Adrenal gland (tissue), 12 donors: ENCODE results near the gene CGNL1. TPM values are rescaled to one million over a fixed set of nuclear protein-coding genes. Genes with fewer than 3 reads are reported as not detected.

ENCODE experiments used
- DNase-seq, 7 donors: peaks; one replicate each; pipeline ENCODE4 v3.0.0-alpha.2; 2019 to 2020
- H3K27ac ChIP-seq, 5 donors: fragments of 200-600 bp; sonication (generic) in 4 of 5; 1 replicate in 3 of 5; 2 replicates in 2 of 5; pipeline versions ENCODE4 v1.5.1 to v1.8.0; 2016 to 2020; ENCODE audit warnings: mild to moderate bottlenecking in 1 of 5
- H3K27me3 ChIP-seq: fragments of 200-600 bp; 2 replicates; pipeline ENCODE4 v1.8.0; 2021
- H3K36me3 ChIP-seq, 2 donors: fragments of 200-600 bp; replicated peaks in 1 of 2; 1 replicate in 1 of 2; 2 replicates in 1 of 2; pipeline versions ENCODE4 v1.5.1 to v1.8.0; 2018 to 2022
- H3K4me1 ChIP-seq, 2 donors: fragments of 200-600 bp; replicated peaks in 1 of 2; 1 replicate in 1 of 2; 2 replicates in 1 of 2; pipeline versions ENCODE4 v1.5.1 to v1.8.0; 2018 to 2021
- H3K4me3 ChIP-seq, 4 donors: fragments of 200-600 bp; sonication (generic) in 3 of 4; one replicate each; pipeline ENCODE4 v1.5.1; 2016 to 2018
- H3K9me3 ChIP-seq, 3 donors: fragments of 200-600 bp; sonication (generic) in 1 of 3; replicated peaks in 1 of 3; 1 replicate in 2 of 3; 2 replicates in 1 of 3; pipeline versions ENCODE4 v1.5.1 to v1.8.0; 2016 to 2021
- CTCF ChIP-seq, 6 experiments: fragments of 450-650 bp in 4 of 6; fragments of 200-600 bp in 2 of 6; sonication (generic) in 1 of 6; IDR thresholded peaks; 1 replicate in 5 of 6; 2 replicates in 1 of 6; pipeline versions ENCODE4 v1.5.1 to v1.8.0; 2016 to 2021; ENCODE audit warnings: antibody characterized with exemption in 6 of 6, mild to moderate bottlenecking in 2 of 6, moderate library complexity in 1 of 6
- POLR2A ChIP-seq, 2 donors: fragments of 450-650 bp; IDR thresholded peaks; one replicate each; pipeline ENCODE4 v1.6.1; 2017; ENCODE audit warnings: antibody characterized with exemption in 2 of 2, mild to moderate bottlenecking in 2 of 2, moderate library complexity in 1 of 2
- WGBS, 4 donors: extraction: QIAGEN DNeasy Blood & Tissue Kit in 2 of 4; methylation state at CpG; one replicate each; pipeline versions ENCODE4 v1.1.5 to v1.1.7; 2013 to 2017; 5-methylcytosine and 5-hydroxymethylcytosine counted together
- intact Hi-C, 2 donors: fragments of 100-400 bp; cut with DNase I; formaldehyde crosslinking; loops; one replicate each; pipeline versions ENCODE4 v1.14.1 to v1.15.0; 2022 to 2023
- polyA plus RNA-seq, 3 donors: library from polyadenylated mRNA; stranded (reverse); fragments of 200-250 nt in 2 of 3; fragments of 350-450 nt in 1 of 3; fragmentation: Illumina TruSeq in 1 of 3; extraction: RNeasy Lipid Tissue Mini Kit (QIAGEN cat#74804) in 1 of 3; gene quantifications; one replicate each; pipeline ENCODE4 v1.2.3, GENCODE V29; 2013 to 2014
- total RNA-seq, 9 donors: library from RNA; depleted of rRNA in 4 of 9; stranded (reverse); fragments of >200 nt in 4 of 9; fragments of 120-200 nt in 1 of 9; fragmentation: NEBNext Ultra II Directional in 1 of 9; extraction: Animal tissue kit (Norgen Biotek cat#: 25700) in 1 of 9; gene quantifications; one replicate each; pipeline versions ENCODE4 v1.1.0 to v1.2.4, GENCODE V29; 2013 to 2023
- donor health status: healthy with polysubstance abuse.
- donor health status: Bipolar disorder and iron deficiency.
- donor health status: DM: yes; HTN: yes; CAD: no.
- donor health status: DM: no; HTN: no; CAD: no.
- donor health status: DM: no; HTN: no; CAD: no.
- donor health status: DM: yes; HTN: yes; CAD: no.

CGNL1 gene
- total and polyA plus RNA-seq, 12 donors, result 5.2 to 49.5 (median 22.0) TPM

GRCh38 chr15:57582090-57582489 lies 205.8 kb downstream of the CGNL1 start:
- no peak for DNase-seq
- WGBS, 4 donors, result 89 to 100% (median 94%) methylated on average over 1 of the region's 1 CpG
- Histone ChIP-seq H3K4me1 (no peaks in the 10 kb centered on the region), H3K27me3 (no peaks in the 10 kb centered on the region), H3K4me3 (no peak overlapping the region), H3K9me3 (no peaks in the 10 kb centered on the region), H3K27ac (no peak overlapping the region), H3K36me3 (no peaks in the 10 kb centered on the region)
- TF ChIP-seq POLR2A (IDR thresholded peaks at IDR 0.05) (no peak), CTCF (IDR thresholded peaks at IDR 0.05) (no peak)
- intact Hi-C loops, result no loop called here

GRCh38 chr15:57583282-57583681 lies 207.0 kb downstream of the CGNL1 start:
- Histone ChIP-seq H3K27me3 (no peaks in the 10 kb centered on the region), H3K4me3 (no peak overlapping the region), H3K27ac (no peak overlapping the region), H3K36me3 (no peaks in the 10 kb centered on the region), H3K9me3 (no peaks in the 10 kb centered on the region), H3K4me1 (no peaks in the 10 kb centered on the region)
- intact Hi-C loops, result no loop called here
- DNase-seq, result no peak
- WGBS, 4 donors, result 81 to 85% (median 82%) methylated on average over 2 of the region's 2 CpGs
- TF ChIP-seq CTCF (IDR thresholded peaks at IDR 0.05) (no peak), POLR2A (IDR thresholded peaks at IDR 0.05) (no peak)

GRCh38 chr15:57583720-57584119 lies 207.4 kb downstream of the CGNL1 start:
- Histone ChIP-seq H3K27ac (no peak overlapping the region), H3K27me3 (no peaks in the 10 kb centered on the region), H3K36me3 (no peaks in the 10 kb centered on the region), H3K4me1 (no peaks in the 10 kb centered on the region), H3K9me3 (no peaks in the 10 kb centered on the region), H3K4me3 (no peak overlapping the region)
- 87 to 93% (median 91%) methylated on average over 2 to 3 of the region's 3 CpGs for whole genome bisulfite sequencing, 4 donors
- no peak for DNase-seq
- TF ChIP-seq POLR2A (IDR thresholded peaks at IDR 0.05), result no peak
- no peak for TF ChIP-seq CTCF (IDR thresholded peaks at IDR 0.05)
- intact Hi-C loops, result no loop called here

- peaks cover 4 to 15% of the 10 kb centered on the region in 2 donors for H3K4me1 ChIP-seq
- H3K27ac ChIP-seq, result no peak overlapping the region
- H3K27me3 ChIP-seq, result no peaks in the 10 kb centered on the region
- intact Hi-C loops, result no loop called here
- no peaks in the 10 kb centered on the region for H3K36me3 ChIP-seq
- no peak overlapping the region for H3K4me3 ChIP-seq
- WGBS, 4 donors, result 48 to 57% (median 56%) methylated on average over 6 of the region's 6 CpGs
- H3K9me3 ChIP-seq, result no peaks in the 10 kb centered on the region
- TF ChIP-seq CTCF (IDR thresholded peaks at IDR 0.05), result no peak
- no peak for TF ChIP-seq POLR2A (IDR thresholded peaks at IDR 0.05)
- DNase-seq, result no peak
Observed at GRCh38 chr15:57586661-57587424, 210.5 kb downstream of the CGNL1 start.
